GM12878 (cell line): ENCODE results near the gene SPPL2B. TPM values are rescaled to one million over a fixed set of nuclear protein-coding genes. Genes with fewer than 3 reads are reported as not detected.
A peak's percentile ranks its signal among the peaks of the same experiment; 100 is the strongest.

Experiments used
- ATAC-seq: fragments of 200-7000 bp; cut with Tn5 transposase; 3 replicates; pipeline ENCODE4 v1.9.1; 2020; ENCODE audit warnings: mild to moderate bottlenecking, moderate library complexity
- BruUV-seq: library from RNA; stranded (reverse); fragments of 400-500 nt; replicated peaks from 2 replicates; lab custom pipeline; 2021; lab: Mats Ljungman, UMichigan
- CTCF ChIA-PET: fragments of 300-600 bp; sonication (Branson Sonifier 250); formaldehyde crosslinking; extraction: SDS; loops from one replicate; lab custom pipeline; 2021; ENCODE audit warnings: inconsistent platforms; lab: Yijun Ruan, JAX
- POLR2A ChIA-PET: fragments of 350-600 bp; formaldehyde crosslinking; extraction: SDS; loops from one replicate; lab custom pipeline; 2021; ENCODE audit warnings: inconsistent platforms; lab: Charles Lee
- RAD21 ChIA-PET: fragments of 300-600 bp; sonication (Branson Sonifier 250); formaldehyde crosslinking; loops from one replicate; lab custom pipeline; 2023; ENCODE audit warnings: antibody characterized with exemption; ENCODE audit not compliant: unreplicated experiment; lab: Charles Lee
- SMC1A ChIA-PET: fragments of 300-600 bp; sonication (Branson Sonifier 250); formaldehyde crosslinking; loops from one replicate; lab custom pipeline; 2023; ENCODE audit not compliant: unreplicated experiment, uncharacterized antibody; lab: Charles Lee
- DNase-seq: peaks from one replicate; pipeline ENCODE4 v3.0.0-alpha.2; 2011; ENCODE audit warnings: low read depth, low spot score
- FAIRE-seq: peaks from 3 replicates; lab custom pipeline; 2011; peaks lifted over from hg19 to GRCh38; lab: Jason Lieb, UNC
- H2AFZ ChIP-seq: 2 replicates; pipeline ENCODE4 v1.6.0; 2011; ENCODE audit warnings: low read depth, low read length, control low read depth; ENCODE audit not compliant: control insufficient read depth
- H3K27ac ChIP-seq: 2 replicates; pipeline ENCODE4 v1.5.1; 2011; ENCODE audit warnings: control low read depth; ENCODE audit not compliant: control insufficient read depth, insufficient read depth
- H3K27me3 ChIP-seq, 2 experiments: replicated peaks in 1 of 2; 2 replicates each; pipeline versions ENCODE4 v1.6.0 to v1.6.1; 2011; ENCODE audit warnings: low read length in 1 of 2; ENCODE audit not compliant: control insufficient read depth in 2 of 2, insufficient read depth in 2 of 2
- H3K36me3 ChIP-seq, 2 experiments: 2 replicates each; pipeline ENCODE4 v1.5.1; 2011; ENCODE audit warnings: low read length in 1 of 2; ENCODE audit not compliant: control insufficient read depth in 2 of 2, insufficient read depth in 2 of 2
- H3K4me1 ChIP-seq: 2 replicates; pipeline ENCODE4 v1.6.1; 2011; ENCODE audit warnings: mild to moderate bottlenecking, low read length, moderate library complexity, mixed read lengths; ENCODE audit not compliant: control insufficient read depth, insufficient read depth
- H3K4me2 ChIP-seq: 2 replicates; pipeline ENCODE4 v1.6.0; 2011; ENCODE audit warnings: control low read depth; ENCODE audit not compliant: control insufficient read depth, insufficient read depth
- H3K4me3 ChIP-seq: fragments of 200-600 bp; sonication (generic); 2 replicates; pipeline ENCODE4 v1.5.1; 2016
- H3K79me2 ChIP-seq: 2 replicates; pipeline ENCODE4 v1.6.0; 2011; ENCODE audit warnings: low read length; ENCODE audit not compliant: control insufficient read depth, insufficient read depth
- H3K9ac ChIP-seq: 2 replicates; pipeline ENCODE4 v1.8.0; 2011; ENCODE audit warnings: low read length, control low read depth, mixed read lengths; ENCODE audit not compliant: control insufficient read depth, insufficient read depth
- H3K9me3 ChIP-seq: replicated peaks from 3 replicates; pipeline ENCODE4 v1.5.1; 2011; ENCODE audit warnings: mild to moderate bottlenecking, low read length; ENCODE audit not compliant: control insufficient read depth, insufficient read depth
- H4K20me1 ChIP-seq: 2 replicates; pipeline ENCODE4 v1.6.0; 2011; ENCODE audit not compliant: control insufficient read depth, insufficient read depth
- CTCF ChIP-seq, 3 experiments: IDR thresholded peaks in 2 of 3; conservative IDR thresholded peaks in 1 of 3; 2 replicates each; pipeline ENCODE4 v1.5.1; 2011; ENCODE audit warnings: low read depth in 3 of 3, low read length in 3 of 3, mild to moderate bottlenecking in 3 of 3, control low read depth in 2 of 3, moderate library complexity in 2 of 3, inconsistent platforms in 1 of 3, mixed read lengths in 1 of 3; ENCODE audit not compliant: control insufficient read depth in 2 of 3, insufficient read depth in 1 of 3; ENCODE audit errors: extremely low read depth in 1 of 3
- SREBF1 ChIP-seq: IDR thresholded peaks from 2 replicates; pipeline ENCODE4 v1.6.1; 2012; ENCODE audit warnings: mild to moderate bottlenecking, low read length
- WGBS: methylation state at CpG from one replicate; pipeline ENCODE4 v1.1.6; 2016; ENCODE audit warnings: low lambda C conversion rate; ENCODE audit not compliant: insufficient replicate concordance, insufficient coverage; ENCODE audit errors: missing lambda C conversion rate; 5-methylcytosine and 5-hydroxymethylcytosine counted together
- in situ Hi-C: fragments of 300-500 bp; cut with MboI; formaldehyde crosslinking; loops from 9 replicates; pipeline ENCODE4 v1.14.3; 2018; ENCODE audit warnings: mixed read lengths
- intact Hi-C: fragments of 100-400 bp; cut with micrococcal nuclease; formaldehyde crosslinking; loops from one replicate; pipeline ENCODE4 v1.14.2; 2022; ENCODE audit not compliant: unreplicated experiment
- polyA plus RNA-seq, 11 experiments: library from polyadenylated mRNA; depleted of rRNA in 4 of 11; unstranded in 6 of 11; stranded (reverse) in 5 of 11; fragments of >200 nt; fragmentation: Nextera tagmentation in 4 of 11; fragmentation: Illumina TruSeq in 1 of 11; extraction: Ambion mirVana in 4 of 11; extraction: Trizol in 1 of 11; gene quantifications; 1 replicate in 1 of 11; 2 replicates in 10 of 11; pipeline versions ENCODE4 v1.2.1 to v1.2.3, GENCODE V29; 2011 to 2016; ENCODE audit warnings: inconsistent platforms in 2 of 11, missing spikeins in 2 of 11, low read depth in 1 of 11
- total RNA-seq, 4 experiments: library from RNA; depleted of rRNA in 3 of 4; stranded (reverse); fragments of >200 nt in 3 of 4; fragmentation: Illumina TruSeq in 1 of 4; extraction: Trizol in 1 of 4; gene quantifications; 2 replicates each; pipeline versions ENCODE4 v1.2.1 to v1.2.3, GENCODE V29; 2013 to 2021

SPPL2B gene
- total and polyA plus RNA-seq, 10 of the 15 experiments (the other 5 are each of a cell fraction or from before 2014, with no cell fraction given), result 0.29 to 56.5 (median 18.3) TPM

DNA sequence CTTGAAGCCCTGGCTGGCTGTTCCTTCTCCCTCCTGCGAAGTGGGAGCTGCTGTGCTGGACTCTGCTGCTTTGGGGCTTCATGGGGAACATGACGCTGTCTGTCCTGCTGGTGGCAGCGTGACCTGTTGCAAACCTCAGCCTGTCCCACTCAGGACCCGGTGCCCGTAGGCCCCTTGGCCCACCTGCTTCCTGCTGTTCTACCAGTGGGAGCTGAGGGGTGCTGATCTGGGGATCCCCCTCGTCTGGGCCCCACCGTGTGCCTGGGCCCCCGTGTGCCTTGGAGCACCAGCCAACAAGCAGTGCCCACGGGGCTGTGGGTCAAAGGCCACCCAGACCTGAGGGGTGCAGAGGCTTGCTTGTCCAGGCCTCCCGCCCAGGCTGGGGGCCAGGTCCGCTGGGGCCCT is 5.3 kb downstream of the SPPL2B start:
- no peak overlapping the region for H2AFZ ChIP-seq
- CTCF ChIA-PET, result no interaction called here
- FAIRE-seq, result no peak

More for the DNA sequence above, 5.3 kb downstream of the SPPL2B start:
- Histone ChIP-seq H3K9me3 (no peaks in the 10 kb centered on the region; the same call in 2 of the 3 replicates), H4K20me1 (no peaks in the 10 kb centered on the region), H3K36me3 (peaks cover 0 to 4% of the 10 kb centered on the region in 2 experiments; a peak in 3 of 4 replicates), H3K4me2 (no peak overlapping the region), H3K9ac (no peak overlapping the region), H3K27ac (no peak overlapping the region), H3K79me2 (peaks cover 29% of the 10 kb centered on the region), H3K4me3 (no peak overlapping the region), H3K4me1 (peaks cover 13% of the 10 kb centered on the region), H3K27me3 (no peaks in the 10 kb centered on the region)
- ChIA-PET SMC1A (no interaction called here), POLR2A (no interaction called here), RAD21 (interaction anchor here (0.5 kb wide), 1 partner anchor 180 kb away, joined by 3 read pairs; no protein-coding TSS in a partner anchor)
- ATAC-seq, result no peak
- intact Hi-C loops, result no loop called here
- no TSS peak for BruUV-seq
- in situ Hi-C loops, result no loop called here
- TF ChIP-seq CTCF (IDR thresholded peaks at IDR 0.05 in 2 of 3, conservative IDR thresholded peaks at IDR 0.05 in 1 of 3; ENCODE audit: control insufficient read depth in 2 of 3, extremely low read depth in 1 of 3, insufficient read depth in 1 of 3, low read depth in 3 of 3, low read length in 3 of 3), result 0 out of 6 replicates have a peak, but pooled peaks of 1 of the 3 experiments have one; percentile 0
- TF ChIP-seq SREBF1, result no peak
- DNase-seq, result no peak
- WGBS, result 60% methylated on average over 11 of the region's 11 CpGs
